Stimulated activated naive B cell treated with anti-CD40 and anti-IgM and Interleukin-4, amounts not matched to agents 10 μg/mL and 1 μg/mL and 100 μg/mL, for 72 hours (primary cell): Measurements from ENCODE around the gene APOC3.

ENCODE experiments used
- ATAC-seq, 2 donors: fragments of 150-1000 bp; cut with Tn5 transposase; replicated peaks; 2 replicates each; pipeline ENCODE4 v1.10.0; 2021; ENCODE audit warnings: moderate library complexity in 1 of 2
- DNase-seq: peaks from one replicate; pipeline ENCODE4 v3.0.0; 2021
- H3K27ac Mint-ChIP-seq: one replicate; pipeline ENCODE4 v1.8.0; 2022; ENCODE audit warnings: mild to moderate bottlenecking, mixed read lengths
- H3K27me3 Mint-ChIP-seq, 2 donors: one replicate each; pipeline ENCODE4 v1.8.0; 2022; ENCODE audit warnings: mixed read lengths in 2 of 2
- H3K36me3 Mint-ChIP-seq, 2 donors: one replicate each; pipeline ENCODE4 v1.8.0; 2022; ENCODE audit warnings: mixed read lengths in 2 of 2, mild to moderate bottlenecking in 1 of 2
- H3K4me1 Mint-ChIP-seq, 2 donors: one replicate each; pipeline ENCODE4 v1.8.0; 2022; ENCODE audit warnings: mixed read lengths in 2 of 2, mild to moderate bottlenecking in 1 of 2
- H3K4me3 Mint-ChIP-seq, 2 donors: one replicate each; pipeline ENCODE4 v1.8.0; 2022; ENCODE audit warnings: mild to moderate bottlenecking in 2 of 2, mixed read lengths in 2 of 2, moderate library complexity in 1 of 2
- H3K9me3 Mint-ChIP-seq, 2 donors: one replicate each; pipeline ENCODE4 v1.8.0; 2022; ENCODE audit warnings: mixed read lengths in 2 of 2, mild to moderate bottlenecking in 1 of 2

APOC3 gene

DNA sequence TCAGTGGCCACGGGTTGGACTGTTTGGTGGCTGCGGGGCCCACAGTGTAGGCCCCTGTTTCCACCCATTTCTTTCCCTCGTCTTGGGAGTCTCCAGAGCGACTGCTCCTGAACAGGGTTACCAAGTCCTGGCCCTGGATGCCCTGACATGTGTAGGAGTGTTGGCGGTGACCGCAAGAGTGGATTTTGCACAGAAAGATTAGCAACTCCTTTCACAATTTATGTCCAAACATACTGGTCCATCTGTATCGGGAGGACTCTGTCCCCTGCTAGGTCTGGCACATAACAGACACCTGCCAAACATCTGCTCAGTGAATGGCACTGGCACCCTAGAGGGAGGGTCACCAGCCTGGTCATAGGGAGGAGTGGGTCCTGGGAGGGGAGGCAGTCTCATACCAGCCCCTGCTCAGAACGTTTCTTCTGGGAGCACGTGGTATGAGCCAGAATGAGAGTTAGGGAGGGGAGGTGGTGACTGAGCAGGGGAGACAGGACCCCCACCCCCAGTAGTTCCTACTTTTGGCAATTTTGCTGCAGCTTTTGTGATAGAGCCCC, 11.1 kb downstream of the APOC3 start:
- Mint-ChIP-seq H3K36me3 (peaks cover 17 to 21% of the 10 kb centered on the region in 2 donors), H3K4me1 (peaks cover 3 to 5% of the 10 kb centered on the region in 2 donors), H3K4me3 (no peak overlapping the region), H3K27ac (peak overlapping the region; percentile 31), H3K9me3 (no peaks in the 10 kb centered on the region), H3K27me3 (peaks cover 0 to 3% of the 10 kb centered on the region in 2 donors)
- ATAC-seq = no peak
- no peak for DNase-seq

- no peak for DNase-seq
- Mint-ChIP-seq H3K4me1 (no peaks in the 10 kb centered on the region), H3K9me3 (no peaks in the 10 kb centered on the region), H3K27me3 (peaks cover 0 to 2% of the 10 kb centered on the region in 2 donors), H3K4me3 (no peak overlapping the region), H3K36me3 (peaks cover 28 to 34% of the 10 kb centered on the region in 2 donors), H3K27ac (peak overlapping the region; percentile 70)
- no peak for ATAC-seq
These were observed 12.4 kb downstream of the APOC3 start for GRCh38 chr11:116842117-116842516.

GRCh38 chr11:116842909-116843308, 13.2 kb downstream of the APOC3 start:
- Mint-ChIP-seq H3K36me3 (peaks cover 31 to 37% of the 10 kb centered on the region in 2 donors), H3K27me3 (no peaks in the 10 kb centered on the region), H3K4me3 (no peak overlapping the region), H3K4me1 (no peaks in the 10 kb centered on the region), H3K27ac (peak overlapping the region; percentile 51), H3K9me3 (no peaks in the 10 kb centered on the region)
- ATAC-seq (no peak), DNase-seq (no peak)

DNA sequence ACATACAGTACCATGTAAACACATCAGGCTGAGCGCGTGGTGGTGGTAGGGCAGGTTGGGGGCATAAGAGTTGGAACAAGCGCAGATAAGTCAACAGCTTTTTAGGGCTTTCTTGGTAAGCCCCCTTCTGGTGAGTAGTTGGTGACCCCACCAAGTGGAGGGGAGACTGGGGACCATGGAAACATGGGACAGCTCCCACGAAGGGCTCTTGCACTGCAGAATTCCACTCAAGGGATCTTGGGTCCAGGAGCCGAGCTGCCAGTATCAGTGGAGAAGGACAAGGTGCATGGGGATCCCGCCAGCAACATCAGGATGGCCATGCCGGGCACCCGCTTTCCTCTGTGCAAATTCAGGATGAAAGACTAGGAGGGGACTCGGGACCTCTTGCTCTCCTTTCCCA, 14.0 kb downstream of the APOC3 start:
- H3K4me1 Mint-ChIP-seq = no peaks in the 10 kb centered on the region
- no peaks in the 10 kb centered on the region for H3K27me3 Mint-ChIP-seq
- ATAC-seq = no peak
- H3K4me3 Mint-ChIP-seq = no peak overlapping the region
- no peak for DNase-seq
- H3K36me3 Mint-ChIP-seq = peaks cover 31 to 38% of the 10 kb centered on the region in 2 donors
- no peaks in the 10 kb centered on the region for H3K9me3 Mint-ChIP-seq
- no peak overlapping the region for H3K27ac Mint-ChIP-seq

GRCh38 chr11:116844722-116845121, 15.0 kb downstream of the APOC3 start:
- H3K36me3 Mint-ChIP-seq = peaks cover 35 to 46% of the 10 kb centered on the region in 2 donors
- no peak for ATAC-seq
- H3K27ac Mint-ChIP-seq = no peak overlapping the region
- no peaks in the 10 kb centered on the region for H3K9me3 Mint-ChIP-seq
- DNase-seq = no peak
- H3K27me3 Mint-ChIP-seq = no peaks in the 10 kb centered on the region
- H3K4me3 Mint-ChIP-seq = no peak overlapping the region
- peaks cover 3 to 4% of the 10 kb centered on the region in 2 donors for H3K4me1 Mint-ChIP-seq

DNA sequence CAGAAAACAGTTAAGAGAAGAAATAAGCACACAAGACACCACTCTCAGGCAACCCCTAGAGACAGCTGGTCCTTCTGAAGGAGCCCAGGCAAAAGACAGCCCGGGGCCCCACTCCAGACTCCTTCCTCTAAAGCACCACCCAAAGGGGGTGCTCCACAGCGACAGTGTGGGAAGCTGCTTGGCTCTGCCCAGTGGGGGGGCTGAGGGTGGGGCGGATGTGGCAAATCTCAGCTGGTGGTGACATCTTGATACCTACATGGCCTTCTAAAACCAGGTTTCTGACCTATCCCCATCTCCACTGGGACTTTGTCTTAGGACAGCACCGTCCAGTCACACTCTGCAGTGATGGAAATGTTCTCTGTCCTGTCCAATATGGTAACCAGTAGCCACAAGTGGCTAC, 17.9 kb downstream of the APOC3 start:
- no peak overlapping the region for H3K27ac Mint-ChIP-seq
- H3K36me3 Mint-ChIP-seq = peaks cover 40 to 60% of the 10 kb centered on the region in 2 donors
- DNase-seq (no peak), ATAC-seq (no peak)
- no peaks in the 10 kb centered on the region for H3K9me3 Mint-ChIP-seq
- H3K4me3 Mint-ChIP-seq = no peak overlapping the region
- H3K27me3 Mint-ChIP-seq = no peaks in the 10 kb centered on the region
- peaks cover 24 to 30% of the 10 kb centered on the region in 2 donors for H3K4me1 Mint-ChIP-seq

- Mint-ChIP-seq H3K4me3 (no peak overlapping the region), H3K9me3 (no peaks in the 10 kb centered on the region), H3K36me3 (peaks cover 32 to 51% of the 10 kb centered on the region in 2 donors), H3K4me1 (peaks cover 39 to 44% of the 10 kb centered on the region in 2 donors), H3K27me3 (no peaks in the 10 kb centered on the region), H3K27ac (no peak overlapping the region)
- DNase-seq (no peak), ATAC-seq (no peak)
These were observed 19.4 kb downstream of the APOC3 start for GRCh38 chr11:116849060-116849459.

- H3K27ac Mint-ChIP-seq = no peak overlapping the region
- DNase-seq (no peak), ATAC-seq (no peak)
- H3K4me3 Mint-ChIP-seq = no peak overlapping the region
- H3K9me3 Mint-ChIP-seq = no peaks in the 10 kb centered on the region
- H3K27me3 Mint-ChIP-seq = no peaks in the 10 kb centered on the region
- peaks cover 32 to 51% of the 10 kb centered on the region in 2 donors for H3K36me3 Mint-ChIP-seq
- peaks cover 43 to 48% of the 10 kb centered on the region in 2 donors for H3K4me1 Mint-ChIP-seq
These were observed 19.8 kb downstream of the APOC3 start for GRCh38 chr11:116849486-116849885.

DNA sequence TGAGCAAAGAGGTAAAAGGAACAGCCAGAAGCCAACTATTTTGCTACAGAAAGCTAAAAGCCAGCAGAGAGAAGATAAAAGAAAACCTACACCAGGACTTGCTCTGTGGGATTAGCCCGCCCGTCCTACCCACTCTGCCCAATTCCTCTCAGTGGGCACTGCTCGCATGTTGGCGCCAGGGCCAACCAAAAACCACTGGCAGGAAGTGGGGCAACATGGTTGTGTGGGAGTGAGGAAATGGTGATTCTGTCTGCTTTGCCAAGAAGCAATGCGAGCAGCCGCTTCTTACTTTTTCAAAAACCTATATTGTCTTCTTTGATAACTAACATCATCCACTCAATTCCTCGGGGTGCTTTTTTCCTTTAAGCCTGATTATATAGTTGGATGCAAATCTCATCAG, 21.9 kb downstream of the APOC3 start:
- no peak overlapping the region for H3K27ac Mint-ChIP-seq
- DNase-seq = no peak
- peaks cover 54 to 59% of the 10 kb centered on the region in 2 donors for H3K4me1 Mint-ChIP-seq
- peak in 1 of 2 donors; percentile 21 for ATAC-seq
- peak overlapping the region in 1 of 2 donors; percentile 51 for H3K4me3 Mint-ChIP-seq
- H3K27me3 Mint-ChIP-seq = no peaks in the 10 kb centered on the region
- peaks cover 29 to 48% of the 10 kb centered on the region in 2 donors for H3K36me3 Mint-ChIP-seq
- H3K9me3 Mint-ChIP-seq = no peaks in the 10 kb centered on the region

GRCh38 chr11:116852261-116853031, 22.7 kb downstream of the APOC3 start:
- DNase-seq (no peak), ATAC-seq (peak; percentile 62 to 63)
- Mint-ChIP-seq H3K27me3 (no peaks in the 10 kb centered on the region), H3K4me3 (peak overlapping the region; percentile 51 to 67), H3K4me1 (peaks cover 54 to 59% of the 10 kb centered on the region in 2 donors), H3K9me3 (no peaks in the 10 kb centered on the region), H3K36me3 (peaks cover 26 to 49% of the 10 kb centered on the region in 2 donors), H3K27ac (peak overlapping the region; percentile 60)

GRCh38 chr11:116853461-116854073, 23.9 kb downstream of the APOC3 start:
- peak; percentile 97 for ATAC-seq
- H3K27me3 Mint-ChIP-seq = no peaks in the 10 kb centered on the region
- H3K4me3 Mint-ChIP-seq = peak overlapping the region; percentile 51 to 67
- peaks cover 37 to 60% of the 10 kb centered on the region in 2 donors for H3K36me3 Mint-ChIP-seq
- peak; percentile 57 for DNase-seq
- peak overlapping the region; percentile 4 for H3K27ac Mint-ChIP-seq
- H3K4me1 Mint-ChIP-seq = peaks cover 54 to 59% of the 10 kb centered on the region in 2 donors
- H3K9me3 Mint-ChIP-seq = no peaks in the 10 kb centered on the region

DNA sequence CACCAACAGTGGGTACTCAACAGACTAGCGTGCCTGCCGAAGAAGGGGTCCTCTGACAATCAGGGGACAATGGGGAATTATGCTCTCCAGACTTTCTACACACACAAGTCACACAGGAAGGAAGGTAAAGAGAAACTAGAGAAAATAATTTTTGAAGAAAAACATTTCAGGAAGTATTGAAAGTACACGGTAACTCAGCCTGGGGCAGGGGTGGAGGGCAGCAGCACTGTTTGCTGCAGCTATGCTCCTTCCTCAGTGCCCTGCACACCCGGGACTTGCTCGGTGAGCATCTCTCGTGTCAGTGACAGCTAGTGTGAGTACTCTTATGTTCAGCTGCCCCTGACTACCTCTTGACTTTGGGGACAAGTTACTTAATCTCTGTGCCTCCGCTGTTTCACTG, 25.7 kb downstream of the APOC3 start:
- no peak for DNase-seq
- Mint-ChIP-seq H3K36me3 (peaks cover 42 to 55% of the 10 kb centered on the region in 2 donors), H3K9me3 (no peaks in the 10 kb centered on the region), H3K27me3 (no peaks in the 10 kb centered on the region), H3K4me3 (peak overlapping the region in 1 of 2 donors; percentile 18), H3K4me1 (peaks cover 44 to 48% of the 10 kb centered on the region in 2 donors), H3K27ac (peak overlapping the region; percentile 38)
- ATAC-seq = no peak

DNA sequence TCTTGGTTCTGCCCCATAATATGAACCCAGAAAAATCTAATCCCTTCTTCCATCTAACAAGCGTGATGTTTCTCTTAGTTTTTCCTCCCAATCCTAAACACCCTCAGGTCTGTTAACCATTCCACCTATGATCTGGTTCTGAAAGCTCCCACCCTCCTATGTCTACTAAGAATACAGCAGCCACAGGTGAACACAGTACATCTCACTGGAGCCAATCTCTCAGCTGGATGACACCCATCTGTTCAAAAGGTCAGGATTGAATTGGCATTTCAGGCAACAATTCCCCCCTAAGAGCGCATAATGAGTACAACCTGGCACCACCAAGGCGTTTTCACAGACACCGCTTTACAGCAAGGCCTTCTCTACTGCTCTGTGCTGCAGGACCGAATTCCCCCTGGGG, 26.7 kb downstream of the APOC3 start:
- no peaks in the 10 kb centered on the region for H3K9me3 Mint-ChIP-seq
- peaks cover 47 to 58% of the 10 kb centered on the region in 2 donors for H3K36me3 Mint-ChIP-seq
- no peak for ATAC-seq
- no peak overlapping the region for H3K27ac Mint-ChIP-seq
- DNase-seq = no peak
- peaks cover 41% of the 10 kb centered on the region in 2 donors for H3K4me1 Mint-ChIP-seq
- H3K27me3 Mint-ChIP-seq = no peaks in the 10 kb centered on the region
- H3K4me3 Mint-ChIP-seq = no peak overlapping the region

DNA sequence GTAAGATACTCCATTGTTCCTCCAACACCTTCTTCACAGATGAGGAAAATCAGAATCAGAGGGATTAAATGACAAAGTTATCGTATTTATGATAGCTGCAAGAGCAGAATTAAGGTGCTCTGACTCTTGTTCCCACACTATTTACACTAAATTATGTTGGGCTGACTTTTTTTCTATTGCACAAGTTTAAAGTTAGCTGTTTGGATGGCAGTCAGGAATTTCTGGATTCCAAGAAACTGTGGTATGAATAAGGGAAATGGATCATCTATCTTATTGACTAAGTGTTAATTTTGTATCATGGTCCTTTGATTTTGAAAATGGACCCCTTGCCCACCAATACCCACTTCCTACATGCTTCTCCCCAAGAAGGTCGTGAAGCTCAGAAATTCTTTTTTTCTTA, 27.6 kb downstream of the APOC3 start:
- Mint-ChIP-seq H3K4me3 (no peak overlapping the region), H3K4me1 (peaks cover 32% of the 10 kb centered on the region in 2 donors), H3K27ac (no peak overlapping the region), H3K9me3 (no peaks in the 10 kb centered on the region), H3K27me3 (no peaks in the 10 kb centered on the region), H3K36me3 (peaks cover 51 to 65% of the 10 kb centered on the region in 2 donors)
- DNase-seq = no peak
- ATAC-seq = no peak
